ENCODE data around the gene PRR7. TPM values are rescaled to one million over a fixed set of nuclear protein-coding genes. Genes with fewer than 3 reads are reported as not detected.

PRR7 gene
- polyA plus RNA-seq, 6 donors from 2014 or later = 16.2 to 39.5 (median 25.7) TPM

DNA sequence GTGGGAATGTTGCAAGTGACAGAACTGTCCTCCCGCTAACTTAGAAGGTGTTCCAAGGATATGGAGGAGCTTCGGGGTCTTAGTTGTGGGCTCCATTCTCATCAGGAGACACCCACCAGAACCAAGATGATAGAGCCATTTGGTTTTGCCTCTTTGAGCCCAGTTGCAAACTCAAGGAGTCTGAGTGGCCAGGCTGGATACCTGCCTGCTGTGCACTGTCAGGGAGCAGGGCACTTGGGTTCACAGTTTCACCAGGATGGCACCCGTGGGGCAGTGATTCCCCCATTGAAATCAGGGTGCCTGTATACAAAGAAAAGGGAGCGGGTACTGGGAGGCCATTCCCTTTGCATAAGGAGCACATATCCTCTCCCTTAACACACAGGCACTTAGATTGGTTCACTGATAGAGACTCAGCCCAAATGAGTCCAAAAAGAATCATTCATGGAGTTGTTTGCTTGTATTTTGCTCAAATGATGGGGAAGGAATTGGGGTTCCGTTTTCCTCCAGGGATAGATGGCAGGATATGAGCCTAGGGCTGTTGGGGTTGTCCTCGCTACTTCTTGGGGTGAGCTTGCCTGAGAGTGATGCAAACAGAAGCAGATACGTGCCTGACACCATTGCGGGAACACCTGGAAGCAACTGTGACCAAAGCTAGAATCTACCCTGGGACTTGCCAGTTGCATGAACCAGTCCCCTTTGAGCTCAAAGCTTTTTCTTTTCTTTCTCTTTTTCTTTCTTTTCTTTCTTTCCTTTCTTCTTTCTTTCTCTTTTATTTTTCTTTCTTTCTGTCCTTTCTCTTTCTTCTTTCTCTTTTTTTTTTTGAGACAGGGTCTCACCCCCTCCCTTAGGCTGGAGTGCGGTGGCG lies 1.3 kb upstream of the PRR7 start:
- H3K36me3 Mint-ChIP-seq = no peaks in the 10 kb centered on the region
- DNase-seq (no peak), ATAC-seq (ENCODE audit: low read depth in 2 of 2) (no peak)
- H3K9me3 Mint-ChIP-seq = no peaks in the 10 kb centered on the region
- peak overlapping the region; percentile 93 to 99 (median 96) for H3K27ac Mint-ChIP-seq
- peaks cover 40 to 42% (median 40%) of the 10 kb centered on the region in 3 donors for H3K4me1 Mint-ChIP-seq
- no peaks in the 10 kb centered on the region for H3K27me3 Mint-ChIP-seq
- peak overlapping the region; percentile 75 to 93 (median 87) for H3K4me3 Mint-ChIP-seq

DNA sequence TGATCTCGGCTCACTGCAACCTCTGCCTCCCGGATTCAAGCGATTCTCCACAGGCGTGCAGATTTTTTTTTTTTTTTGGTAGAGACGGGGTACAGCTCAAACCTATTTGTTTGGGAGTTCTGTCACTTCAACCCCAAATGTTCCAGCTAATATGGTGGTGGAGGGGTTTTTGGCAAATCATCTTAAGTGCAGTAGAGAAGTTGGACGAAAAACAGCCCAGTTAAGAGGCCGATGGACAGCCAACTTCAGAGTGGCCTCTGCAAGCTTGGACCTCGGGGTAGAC lies 756 bp upstream of the PRR7 start:
- peak overlapping the region; percentile 93 to 99 (median 96) for H3K27ac Mint-ChIP-seq
- no peak for DNase-seq
- H3K4me3 Mint-ChIP-seq = peak overlapping the region; percentile 75 to 93 (median 87)
- no peaks in the 10 kb centered on the region for H3K9me3 Mint-ChIP-seq
- H3K36me3 Mint-ChIP-seq = no peaks in the 10 kb centered on the region
- H3K27me3 Mint-ChIP-seq = no peaks in the 10 kb centered on the region
- ATAC-seq (ENCODE audit: low read depth in 2 of 2) = no peak
- H3K4me1 Mint-ChIP-seq = peaks cover 40 to 46% (median 44%) of the 10 kb centered on the region in 3 donors

DNA sequence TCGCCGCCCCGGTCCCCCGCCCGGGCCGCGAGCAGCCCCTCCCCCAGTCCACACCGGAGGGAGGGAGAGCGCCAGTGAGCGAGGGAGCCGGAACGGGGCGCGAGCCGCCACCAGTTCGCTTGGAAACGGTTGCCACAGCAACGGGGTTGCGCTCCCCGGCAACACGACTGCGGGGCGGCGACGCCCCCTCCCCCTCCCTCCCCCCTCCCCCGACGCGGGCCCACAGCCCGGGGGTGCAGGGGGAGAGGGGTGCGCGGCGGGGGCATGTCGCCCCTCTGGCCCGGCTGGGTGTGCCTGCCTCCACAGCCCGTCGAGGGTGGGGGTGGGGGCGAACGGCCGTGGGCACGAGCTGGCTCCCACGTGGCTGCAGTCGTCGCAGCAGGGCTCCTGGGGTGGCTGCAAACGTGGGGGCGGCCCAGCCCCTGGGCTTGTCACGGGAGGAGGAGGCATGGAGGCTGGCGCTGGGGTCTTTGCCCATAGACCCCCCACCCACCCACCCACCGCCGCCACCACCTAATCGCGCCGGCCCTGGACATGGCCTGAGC lies 524 bp downstream of the PRR7 start:
- H3K4me3 Mint-ChIP-seq = peak overlapping the region in 7 of 8 donors; percentile 49 to 86 (median 75)
- H3K4me1 Mint-ChIP-seq = peaks cover 44 to 50% (median 47%) of the 10 kb centered on the region in 3 donors
- H3K27me3 Mint-ChIP-seq = no peaks in the 10 kb centered on the region
- ATAC-seq (ENCODE audit: low read depth in 2 of 2) = peak; percentile 50 to 58
- no peaks in the 10 kb centered on the region for H3K9me3 Mint-ChIP-seq
- peak; percentile 72 for DNase-seq
- H3K36me3 Mint-ChIP-seq = no peaks in the 10 kb centered on the region
- peak overlapping the region in 1 of 6 donors; percentile 85 for H3K27ac Mint-ChIP-seq

DNA sequence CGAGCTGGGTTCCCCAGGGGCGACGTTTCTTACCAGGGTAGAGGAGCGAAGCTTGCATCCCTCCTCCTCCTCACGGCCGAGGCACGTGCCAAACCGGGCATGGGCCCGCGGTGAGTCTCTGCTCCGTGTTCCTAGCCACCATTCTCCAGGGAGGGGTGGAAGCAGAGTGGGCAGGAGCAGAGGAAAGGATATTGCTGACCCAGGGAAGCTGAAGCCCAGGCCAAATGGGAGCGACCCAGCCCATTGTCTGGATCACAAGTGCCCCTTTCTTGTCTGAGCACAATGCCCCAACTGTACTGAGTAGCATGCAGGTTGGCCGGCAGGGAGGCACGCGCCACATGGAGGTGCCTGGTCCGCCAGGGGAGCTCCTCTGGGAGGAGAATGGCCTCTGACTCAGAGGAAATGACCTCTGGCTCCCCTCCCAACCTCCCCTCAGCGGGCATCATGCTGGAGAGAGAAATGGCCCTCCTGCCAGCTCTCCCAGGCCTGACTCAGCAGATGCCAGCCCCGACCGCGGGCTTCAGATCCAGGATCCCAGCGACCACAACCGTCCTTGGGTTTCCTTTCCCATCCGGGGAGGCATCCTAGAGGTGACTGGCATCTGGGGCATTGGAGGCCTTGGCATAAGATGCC lies 1.1 kb downstream of the PRR7 start:
- peak overlapping the region; percentile 64 to 86 (median 76) for H3K4me3 Mint-ChIP-seq
- H3K9me3 Mint-ChIP-seq = no peaks in the 10 kb centered on the region
- H3K4me1 Mint-ChIP-seq = peaks cover 42 to 52% (median 47%) of the 10 kb centered on the region in 3 donors
- peak overlapping the region in 4 of 6 donors; percentile 60 to 85 (median 76) for H3K27ac Mint-ChIP-seq
- DNase-seq (no peak), ATAC-seq (ENCODE audit: low read depth in 2 of 2) (peak in 1 of 2 donors; percentile 1)
- H3K36me3 Mint-ChIP-seq = no peaks in the 10 kb centered on the region
- H3K27me3 Mint-ChIP-seq = no peaks in the 10 kb centered on the region

DNA sequence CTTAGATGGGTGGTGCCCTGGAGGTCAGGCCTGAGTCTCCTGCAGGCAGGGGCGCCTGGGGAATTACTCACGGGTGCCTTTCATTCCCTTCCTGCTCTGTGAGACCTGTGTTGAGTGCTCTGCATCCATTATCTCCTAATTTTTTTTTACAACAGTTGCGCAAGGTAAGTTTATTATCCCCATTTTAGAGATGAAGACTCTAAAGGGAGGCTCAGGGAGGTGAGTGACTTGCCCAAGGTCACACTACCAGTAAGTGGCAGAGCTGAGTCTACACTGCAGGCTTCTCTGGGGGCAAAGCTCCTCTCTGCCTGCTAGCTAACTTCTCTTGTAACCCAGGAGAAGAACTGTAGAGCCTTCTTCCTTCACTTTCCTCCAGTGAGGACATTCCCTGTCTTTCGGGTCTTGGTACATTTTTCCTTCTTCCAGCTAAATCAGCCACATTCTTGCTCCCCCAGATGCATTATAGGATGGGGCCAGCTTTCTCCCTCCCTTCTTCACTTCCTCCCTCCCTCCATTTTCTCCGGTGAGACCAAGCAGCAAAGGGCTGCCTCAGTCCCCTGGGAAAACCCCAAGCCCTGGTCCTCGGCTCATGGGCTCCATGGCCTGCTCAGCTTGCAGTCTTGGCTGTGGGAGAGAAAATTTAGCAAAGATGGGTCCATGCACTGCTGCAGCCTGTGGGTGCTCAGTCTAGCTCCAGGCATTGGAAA lies 1.8 kb downstream of the PRR7 start:
- H3K27ac Mint-ChIP-seq = peak overlapping the region; percentile 60 to 91 (median 84)
- no peak for ATAC-seq (ENCODE audit: low read depth in 2 of 2)
- H3K36me3 Mint-ChIP-seq = no peaks in the 10 kb centered on the region
- H3K27me3 Mint-ChIP-seq = no peaks in the 10 kb centered on the region
- H3K9me3 Mint-ChIP-seq = no peaks in the 10 kb centered on the region
- H3K4me3 Mint-ChIP-seq = peak overlapping the region; percentile 56 to 86 (median 76)
- peaks cover 48 to 59% (median 52%) of the 10 kb centered on the region in 3 donors for H3K4me1 Mint-ChIP-seq
- no peak for DNase-seq

DNA sequence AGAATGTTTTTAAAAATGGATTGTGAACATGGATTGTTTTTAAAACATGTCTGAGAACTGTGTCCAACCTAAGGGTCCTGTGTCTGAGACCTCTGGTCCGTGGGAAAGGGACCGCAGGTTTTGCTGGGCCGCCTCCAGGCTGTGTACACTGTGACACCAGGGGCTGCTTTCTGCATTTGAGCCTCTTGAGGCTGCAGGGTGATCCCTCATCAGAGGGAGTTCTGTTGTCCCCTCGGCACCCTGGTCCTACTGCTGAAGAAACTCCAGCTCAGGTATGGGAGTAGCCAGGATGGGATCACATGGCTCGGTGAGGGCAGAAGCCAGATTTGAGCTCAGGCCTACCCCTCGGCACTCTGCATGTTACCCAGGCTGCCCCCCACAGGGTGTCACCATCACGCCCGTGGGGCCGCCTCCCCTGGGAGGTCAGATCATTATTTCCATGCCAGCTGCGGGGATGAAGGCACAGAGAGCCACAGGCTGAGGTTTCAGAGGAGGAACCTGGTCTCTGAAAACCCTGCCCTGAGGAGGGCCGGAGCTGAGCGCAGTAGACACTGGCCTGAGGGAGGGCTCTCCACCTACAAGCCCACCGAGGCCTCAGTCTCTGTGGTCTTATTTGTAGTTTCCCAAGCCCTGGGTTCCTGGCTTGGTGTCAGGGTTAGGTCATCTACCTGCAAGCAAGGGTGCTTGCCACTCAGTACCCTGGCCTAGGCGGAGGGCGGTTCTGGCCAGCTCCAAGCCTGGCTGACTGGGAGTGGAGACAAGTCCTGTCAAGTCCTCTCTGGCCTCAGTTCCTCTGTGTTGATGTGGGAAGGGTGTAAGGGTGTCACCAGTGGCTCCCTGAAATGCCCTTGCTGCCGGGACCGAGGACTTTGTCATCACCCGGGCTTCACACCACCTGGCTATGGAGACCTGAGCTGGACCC lies 2.8 kb downstream of the PRR7 start:
- Mint-ChIP-seq H3K4me3 (peak overlapping the region in 4 of 8 donors; percentile 44 to 83 (median 74)), H3K9me3 (no peaks in the 10 kb centered on the region), H3K36me3 (no peaks in the 10 kb centered on the region), H3K4me1 (peaks cover 50 to 59% (median 53%) of the 10 kb centered on the region in 3 donors), H3K27me3 (no peaks in the 10 kb centered on the region), H3K27ac (peak overlapping the region in 1 of 6 donors; percentile 85)
- DNase-seq = no peak
- ATAC-seq (ENCODE audit: low read depth in 2 of 2) = no peak

DNA sequence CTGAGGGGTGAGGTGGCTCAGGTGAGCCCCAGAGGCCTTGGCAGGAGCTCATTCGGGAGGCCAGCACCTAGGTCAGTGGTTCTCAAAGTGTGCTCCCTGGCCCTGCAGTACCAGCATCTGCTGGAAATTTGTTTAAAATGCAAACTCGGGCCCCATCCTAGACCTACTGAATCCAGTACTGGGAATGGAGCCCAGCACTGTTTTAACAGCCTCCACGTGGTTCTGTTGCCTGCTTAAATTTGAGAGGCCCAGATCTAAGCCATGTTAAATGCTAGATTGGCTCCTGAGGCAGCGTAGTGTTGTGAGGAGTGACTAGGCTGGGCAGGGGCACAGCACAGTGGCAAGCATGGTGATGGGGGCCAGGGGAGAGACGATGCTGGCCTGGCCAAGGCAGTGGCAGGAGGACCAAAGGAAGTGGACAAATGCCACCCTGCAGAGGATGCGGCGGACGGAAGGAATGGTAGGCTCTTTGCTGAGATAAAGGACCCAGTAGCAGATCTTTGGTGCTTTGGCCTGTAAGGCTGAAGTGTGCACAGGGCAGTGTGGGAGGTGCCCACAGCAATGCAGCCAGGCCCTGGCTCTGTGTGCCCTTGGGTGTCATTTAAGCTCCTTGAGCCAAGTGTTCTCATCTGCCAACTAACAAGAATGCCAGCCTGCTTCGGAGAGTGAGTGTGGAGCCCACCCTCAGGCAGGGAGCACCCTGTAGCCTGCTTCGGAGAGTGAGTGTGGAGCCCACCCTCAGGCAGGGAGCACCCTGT lies 4.2 kb downstream of the PRR7 start:
- peak overlapping the region in 3 of 6 donors; percentile 67 to 83 (median 69) for H3K27ac Mint-ChIP-seq
- peak overlapping the region in 2 of 8 donors; percentile 29 to 68 for H3K4me3 Mint-ChIP-seq
- H3K36me3 Mint-ChIP-seq = no peaks in the 10 kb centered on the region
- no peaks in the 10 kb centered on the region for H3K27me3 Mint-ChIP-seq
- no peak for ATAC-seq (ENCODE audit: low read depth in 2 of 2)
- DNase-seq = no peak
- peaks cover 36 to 44% (median 39%) of the 10 kb centered on the region in 3 donors for H3K4me1 Mint-ChIP-seq
- H3K9me3 Mint-ChIP-seq = no peaks in the 10 kb centered on the region

DNA sequence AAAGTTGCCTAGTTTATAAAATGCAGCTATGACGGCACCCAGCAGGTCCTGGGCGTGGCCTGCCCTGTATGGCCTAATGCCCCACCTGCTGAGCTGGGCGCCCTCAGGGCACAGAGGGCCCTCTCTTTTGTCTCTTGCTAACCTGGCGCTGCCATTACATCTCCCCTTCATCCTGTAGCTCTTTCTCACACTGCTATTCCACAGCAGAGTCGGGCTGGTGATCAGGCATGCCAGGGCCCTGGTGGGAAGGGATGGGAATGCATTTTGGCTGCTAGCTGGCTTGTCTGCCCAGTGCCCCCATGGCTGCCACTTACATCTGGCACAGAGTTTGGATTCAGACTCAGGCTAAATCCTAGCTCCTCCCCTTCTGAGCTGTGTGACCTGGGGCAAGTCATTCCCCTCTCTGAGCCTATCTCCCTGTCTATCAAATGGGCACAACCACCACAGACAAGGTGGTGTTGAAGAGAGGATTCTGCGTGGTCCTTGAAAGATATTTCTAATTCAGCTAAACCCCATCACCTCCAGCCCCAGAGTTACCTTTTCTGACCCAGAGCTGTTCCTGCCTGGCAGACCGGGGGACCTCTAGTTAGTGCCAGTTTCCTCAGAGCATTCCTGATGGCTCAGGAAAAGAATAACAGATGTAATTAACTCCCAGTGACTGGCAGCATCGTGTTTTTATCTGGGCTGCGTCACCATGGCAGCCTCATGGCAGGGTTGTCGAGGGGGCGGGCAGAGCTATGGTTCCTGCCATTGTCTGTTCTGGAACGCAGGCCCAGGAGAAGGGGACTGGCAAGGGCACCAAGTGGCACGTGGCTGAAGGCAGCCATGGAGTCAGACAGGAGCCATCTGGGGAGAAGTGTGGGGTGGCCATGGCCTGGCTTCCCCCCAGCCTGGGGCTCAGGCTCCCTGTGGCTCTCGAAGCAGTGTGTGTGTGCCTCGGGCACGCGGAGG lies 6.3 kb downstream of the PRR7 start:
- H3K27me3 Mint-ChIP-seq = peaks cover 0 to 4% (median 0%) of the 10 kb centered on the region in 3 donors
- H3K4me3 Mint-ChIP-seq = peak overlapping the region in 7 of 8 donors; percentile 7 to 96 (median 84)
- H3K27ac Mint-ChIP-seq = peak overlapping the region; percentile 61 to 100 (median 99)
- ATAC-seq (ENCODE audit: low read depth in 2 of 2) (no peak), DNase-seq (no peak)
- H3K9me3 Mint-ChIP-seq = peaks cover 0 to 1% (median 0%) of the 10 kb centered on the region in 7 donors
- H3K4me1 Mint-ChIP-seq = peaks cover 30 to 38% (median 33%) of the 10 kb centered on the region in 3 donors
- H3K36me3 Mint-ChIP-seq = no peaks in the 10 kb centered on the region

DNA sequence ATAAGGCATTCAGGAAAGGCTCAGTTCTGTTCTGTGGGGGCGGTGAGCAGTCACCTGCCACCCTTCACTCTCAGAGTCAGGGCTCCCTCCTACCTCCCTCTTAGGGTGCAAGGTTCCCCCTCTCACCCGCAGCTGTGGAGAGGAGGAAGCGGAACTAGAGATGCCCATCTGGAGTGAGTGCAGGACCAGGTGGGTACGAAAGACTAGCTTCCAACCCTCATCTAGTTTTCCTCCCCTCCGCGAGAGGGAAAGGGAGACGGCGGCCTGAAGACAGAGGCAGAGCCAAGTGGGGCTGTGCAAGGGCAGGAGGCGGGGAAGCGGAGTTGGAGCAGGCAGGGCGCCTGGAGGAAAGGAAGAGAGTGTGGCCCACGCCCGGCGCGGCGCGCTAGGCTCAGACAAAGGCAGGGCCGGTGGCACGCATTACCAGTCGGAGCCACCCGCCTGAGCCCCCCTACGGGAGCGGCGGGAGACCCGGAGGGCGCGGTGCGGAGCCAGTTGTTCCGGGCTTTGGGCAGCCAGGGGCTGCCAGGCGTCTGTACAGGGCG lies 7.3 kb downstream of the PRR7 start:
- peak; percentile 82 for DNase-seq
- peak; percentile 34 to 35 for ATAC-seq (ENCODE audit: low read depth in 2 of 2)
- Mint-ChIP-seq H3K36me3 (no peaks in the 10 kb centered on the region), H3K9me3 (peaks cover 0 to 1% (median 0%) of the 10 kb centered on the region in 7 donors), H3K27me3 (peaks cover 0 to 4% (median 0%) of the 10 kb centered on the region in 3 donors), H3K27ac (peak overlapping the region; percentile 98 to 100 (median 100)), H3K4me3 (peak overlapping the region; percentile 84 to 99 (median 96)), H3K4me1 (peaks cover 21 to 29% (median 25%) of the 10 kb centered on the region in 3 donors)

DNA sequence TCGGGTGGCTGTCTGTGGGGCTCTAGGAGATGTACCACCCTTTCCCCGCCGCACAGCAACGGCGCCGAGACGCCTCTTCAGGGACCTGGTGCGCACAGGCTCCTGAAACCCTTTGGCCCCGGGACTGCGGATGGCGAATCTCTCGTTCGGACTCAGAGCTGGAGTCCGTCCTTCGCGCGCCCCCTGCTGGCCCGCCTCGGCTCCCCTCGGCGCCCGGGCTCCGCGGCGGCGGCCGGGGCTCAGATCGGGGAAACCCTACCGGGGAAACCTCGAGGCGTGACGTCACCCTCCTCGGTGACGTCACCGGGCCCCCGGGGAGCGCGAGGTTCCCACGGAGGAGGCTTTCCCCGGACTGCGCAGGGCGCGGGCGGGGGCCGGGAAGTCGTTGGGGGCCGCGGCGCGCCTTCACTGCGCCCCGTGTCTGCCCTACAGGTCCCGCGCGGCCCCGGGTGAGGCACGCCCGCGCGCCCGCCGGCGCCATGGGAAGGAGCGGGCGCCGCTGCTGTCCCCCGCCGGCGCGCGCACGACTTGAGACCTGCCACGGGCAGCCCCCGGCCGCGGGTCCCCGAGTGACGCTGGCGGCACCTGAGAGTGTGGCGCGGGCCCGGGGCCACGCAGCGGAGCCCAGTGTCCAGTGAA lies 7.9 kb downstream of the PRR7 start:
- peak; percentile 47 to 52 for ATAC-seq (ENCODE audit: low read depth in 2 of 2)
- Mint-ChIP-seq H3K4me1 (peaks cover 21 to 26% (median 25%) of the 10 kb centered on the region in 3 donors), H3K27me3 (peaks cover 0 to 4% (median 0%) of the 10 kb centered on the region in 3 donors), H3K36me3 (no peaks in the 10 kb centered on the region), H3K9me3 (peaks cover 0 to 1% (median 0%) of the 10 kb centered on the region in 7 donors), H3K27ac (peak overlapping the region; percentile 98 to 100 (median 100)), H3K4me3 (peak overlapping the region; percentile 84 to 99 (median 96))
- peak; percentile 96 for DNase-seq
